Lower leg skin (tissue), 3 donors: ENCODE measurements around the gene SERPINH1.

Experiments used
- CTCF ChIP-seq, 3 donors: fragments of 450-650 bp; IDR thresholded peaks; one replicate each; pipeline ENCODE4 v1.5.1; 2016; ENCODE audit warnings: antibody characterized with exemption in 3 of 3, mild to moderate bottlenecking in 3 of 3, moderate library complexity in 2 of 3
- POLR2A ChIP-seq, 2 donors: fragments of 450-650 bp; IDR thresholded peaks; one replicate each; pipeline ENCODE4 v1.6.1; 2016 to 2017; ENCODE audit warnings: antibody characterized with exemption in 2 of 2, mild to moderate bottlenecking in 1 of 2, moderate library complexity in 1 of 2

- TF ChIP-seq CTCF (IDR thresholded peaks at IDR 0.05): peak in 1 of 3 donors; percentile 45
- no peak for TF ChIP-seq POLR2A (IDR thresholded peaks at IDR 0.05)
These were observed 29.6 kb upstream of the SERPINH1 start for GRCh38 chr11:75532200-75533048.
